Left hindlimb (tissue), 1 donor: ENCODE data around the gene TSHZ3.
A peak's percentile ranks its signal among the peaks of the same experiment; 100 is the strongest.

Experiments
- DNase-seq: peaks from one replicate; pipeline ENCODE4 v3.0.0-alpha.2; 2018

The TSHZ3 gene

GRCh38 chr19:31261603-31262212 lies 87.5 kb downstream of the TSHZ3 start:
- DNase-seq, result peak; percentile 17

DNA sequence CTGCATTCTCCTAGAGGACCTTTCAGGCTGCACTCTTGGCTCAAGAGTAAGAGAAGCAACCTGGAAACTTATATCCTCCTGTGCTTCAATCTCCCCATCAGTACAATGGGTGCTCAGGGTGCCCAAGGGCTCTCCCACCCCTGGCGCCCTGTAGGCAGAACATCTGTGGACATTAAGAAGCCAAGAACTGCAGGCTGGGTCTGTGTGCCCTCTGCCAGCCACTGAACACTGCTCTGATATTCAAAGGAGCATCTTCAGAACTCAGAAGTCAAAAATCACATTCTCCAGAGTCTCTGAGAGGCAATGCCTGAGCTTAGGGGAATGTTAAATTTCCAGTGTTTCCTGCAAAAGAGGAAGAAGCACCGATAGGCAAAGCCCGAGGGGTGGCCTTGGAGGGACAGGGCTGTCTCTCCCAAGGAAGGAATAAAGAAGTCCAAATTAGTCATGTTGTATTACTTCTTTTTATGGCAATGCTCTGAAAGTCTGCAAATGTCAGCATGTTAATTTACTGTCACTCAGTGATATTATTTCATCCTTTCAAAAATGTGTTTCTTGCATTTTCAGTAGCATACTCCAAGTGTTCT lies 88.1 kb downstream of the TSHZ3 start:
- peak; percentile 7 for DNase-seq

- DNase-seq, result peak; percentile 3
These were observed 88.9 kb downstream of the TSHZ3 start for GRCh38 chr19:31260171-31260933.

DNA sequence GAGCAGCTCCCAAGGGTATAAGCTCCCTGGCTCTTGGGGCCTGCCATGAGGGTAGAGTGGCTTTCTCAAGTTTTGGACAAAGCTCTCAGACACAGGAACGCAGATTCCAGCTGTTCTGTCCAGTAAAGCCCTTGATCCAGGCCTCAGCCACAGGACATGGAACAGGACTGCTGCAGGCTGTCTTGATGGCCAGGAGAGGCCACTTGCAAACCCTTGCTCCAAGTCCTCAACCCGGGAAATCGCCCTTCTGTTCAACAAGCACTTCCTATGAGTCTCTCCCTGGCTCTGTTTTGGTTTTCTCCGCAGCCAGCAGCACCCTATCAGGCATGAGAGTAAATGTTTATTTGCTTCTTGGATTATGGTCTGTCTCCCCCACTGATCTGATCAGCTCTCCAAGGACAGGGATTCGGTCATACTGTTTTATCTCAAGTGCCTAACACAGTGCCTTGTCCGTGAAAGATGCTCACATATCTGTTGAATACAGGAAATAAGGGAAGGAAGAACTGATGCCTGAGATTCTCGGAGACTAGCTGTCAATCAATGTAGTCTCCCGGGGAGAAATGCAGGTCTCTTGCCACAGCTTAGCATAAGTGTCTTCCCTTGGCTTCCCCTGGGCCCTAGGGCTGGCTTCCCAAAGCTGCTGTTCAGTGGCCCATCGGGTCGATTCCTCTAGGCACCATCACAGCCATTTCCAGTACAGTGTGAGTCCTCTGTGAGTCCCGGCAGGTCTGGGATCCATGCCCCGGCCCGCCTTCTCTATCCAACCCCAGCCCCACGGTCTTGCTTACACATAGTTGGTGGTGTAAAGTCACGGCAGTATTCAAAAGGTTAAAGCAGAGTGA lies 90.8 kb downstream of the TSHZ3 start:
- DNase-seq, result no peak

- no peak for DNase-seq
These were observed 91.7 kb downstream of the TSHZ3 start for GRCh38 chr19:31257426-31258130.

DNA sequence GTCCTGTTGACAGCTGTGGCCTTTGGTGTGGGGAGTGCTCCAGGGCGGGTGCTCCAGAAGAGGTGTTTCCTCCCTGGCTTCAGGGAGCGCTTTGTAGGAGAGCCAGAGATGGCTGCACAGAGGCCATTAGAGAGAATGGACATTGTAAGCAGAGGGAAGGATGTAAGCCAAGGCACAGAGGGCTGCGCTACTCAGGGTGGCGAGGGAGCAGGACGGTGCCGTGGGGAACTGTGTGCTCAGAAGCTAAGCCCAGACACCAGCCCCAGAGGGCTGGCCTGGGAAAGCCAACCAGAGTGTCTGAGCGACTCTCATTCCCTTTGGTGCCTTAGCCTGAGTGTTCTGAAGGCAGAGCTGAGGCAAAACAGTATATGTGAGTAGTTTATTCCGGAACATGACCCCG lies 92.2 kb downstream of the TSHZ3 start:
- no peak for DNase-seq

- DNase-seq, result no peak
These were observed 92.7 kb downstream of the TSHZ3 start for GRCh38 chr19:31256593-31256960.

- DNase-seq, result peak; percentile 28
These were observed 93.2 kb downstream of the TSHZ3 start for GRCh38 chr19:31255831-31256592.

- no peak for DNase-seq
These were observed 93.9 kb downstream of the TSHZ3 start for GRCh38 chr19:31255174-31255799.

DNA sequence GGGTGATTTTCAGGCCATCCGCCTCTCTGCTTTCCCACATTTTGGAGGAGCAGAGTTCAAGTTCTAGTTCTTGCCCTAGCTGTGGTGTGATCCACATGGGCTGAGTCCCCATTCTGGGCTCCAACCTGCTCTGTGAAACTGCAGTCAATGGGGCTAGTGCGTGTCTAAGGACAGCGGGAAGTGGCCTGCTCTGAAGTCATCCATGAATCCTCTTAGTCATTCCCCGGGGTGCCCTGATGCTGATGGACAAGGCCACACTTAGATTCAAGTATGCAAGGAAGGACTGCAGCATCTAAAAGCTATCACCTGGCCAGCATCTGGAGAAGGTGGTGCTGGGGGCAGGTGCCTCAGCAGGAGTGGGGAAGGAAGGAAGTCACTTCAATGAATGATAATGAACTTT lies 94.6 kb downstream of the TSHZ3 start:
- DNase-seq, result no peak

- peak; percentile 66 for DNase-seq
These were observed 95.1 kb downstream of the TSHZ3 start for GRCh38 chr19:31254180-31254551.

GRCh38 chr19:31253526-31254179 lies 95.6 kb downstream of the TSHZ3 start:
- no peak for DNase-seq

- DNase-seq, result no peak
These were observed 96.8 kb downstream of the TSHZ3 start for GRCh38 chr19:31252441-31252840.

GRCh38 chr19:31249217-31249616 lies 100.0 kb downstream of the TSHZ3 start:
- DNase-seq, result no peak

GRCh38 chr19:31235806-31236205 lies 113.4 kb downstream of the TSHZ3 start:
- DNase-seq, result no peak

GRCh38 chr19:31233295-31233800 lies 115.9 kb downstream of the TSHZ3 start:
- no peak for DNase-seq

DNA sequence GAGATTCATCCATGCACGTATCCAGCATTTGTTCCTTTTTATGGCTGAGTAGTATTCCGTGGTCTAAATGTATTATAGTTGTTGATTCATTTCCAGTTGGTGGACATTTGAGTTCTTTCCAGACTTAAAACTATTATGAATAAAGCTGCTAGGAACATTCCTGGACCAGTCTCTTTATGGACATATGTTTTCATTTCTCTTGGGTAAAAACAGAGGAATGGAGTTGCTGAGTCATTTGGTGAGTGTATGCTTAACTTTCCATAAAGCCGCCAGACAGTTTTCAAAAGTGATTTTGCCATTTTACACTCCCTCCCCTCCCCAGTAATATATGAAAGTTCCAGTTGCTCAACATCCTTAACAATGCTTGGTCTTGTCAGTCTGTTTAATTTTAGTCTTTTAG lies 116.4 kb downstream of the TSHZ3 start:
- no peak for DNase-seq

DNA sequence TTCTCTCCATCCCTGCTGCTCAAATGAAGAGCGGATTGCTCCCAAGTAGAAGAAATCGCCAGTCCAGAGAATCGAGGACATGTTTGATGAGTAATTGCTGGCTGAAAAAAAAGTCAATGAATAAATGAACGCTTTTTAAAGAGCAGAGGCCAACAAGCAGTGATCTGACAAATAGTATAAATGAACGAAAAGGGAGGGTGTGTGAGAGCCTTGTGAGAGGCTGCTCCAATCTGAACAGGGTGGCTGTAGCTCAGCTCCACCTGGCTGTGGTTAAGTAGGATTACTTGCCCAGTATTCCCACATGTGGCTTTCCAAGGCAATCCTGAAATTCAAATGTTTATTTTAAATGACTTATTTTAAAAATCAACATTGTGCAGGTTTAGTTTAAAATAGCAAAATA lies 117.1 kb downstream of the TSHZ3 start:
- no peak for DNase-seq

DNA sequence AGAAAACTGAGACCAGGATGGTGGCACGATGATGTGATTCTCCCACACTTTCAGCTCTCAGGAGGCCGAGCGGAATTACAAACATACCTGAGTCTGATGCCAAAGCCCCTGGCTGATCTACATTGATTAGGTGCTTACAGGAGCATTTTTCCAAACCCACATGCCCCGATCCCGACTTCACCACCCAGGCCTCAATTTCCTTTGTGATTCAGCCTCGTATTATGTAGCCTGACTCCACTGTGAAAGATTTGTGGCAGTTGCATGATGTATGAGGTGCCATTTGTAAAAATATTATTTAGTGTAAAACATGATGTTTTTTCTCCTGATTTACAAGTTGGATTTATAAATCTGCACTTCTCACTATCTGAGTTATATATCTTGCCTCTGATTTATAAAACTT lies 118.0 kb downstream of the TSHZ3 start:
- DNase-seq, result no peak

GRCh38 chr19:31226151-31226935 lies 122.9 kb downstream of the TSHZ3 start:
- DNase-seq, result no peak
